B cell (primary cell): Measurements from ENCODE around the gene ICA1.

Experiments used
- CTCF ChIP-seq: fragments of 200-600 bp; IDR thresholded peaks from one replicate; pipeline ENCODE4 v1.8.0; 2022; ENCODE audit warnings: antibody characterized with exemption, mild to moderate bottlenecking
- EZH2 ChIP-seq: IDR thresholded peaks from 2 replicates; pipeline ENCODE4 v1.6.1; 2012; ENCODE audit warnings: borderline replicate concordance, low read depth, mild to moderate bottlenecking, moderate library complexity, low read length; ENCODE audit not compliant: insufficient read depth, poor library complexity, severe bottlenecking

GRCh38 chr7:8296362-8296659 is 34.3 kb upstream of the ICA1 start:
- TF ChIP-seq CTCF (peak; percentile 56), EZH2 (no peak)
